Right lobe of liver (tissue), 4 donors: ENCODE results near the gene GUSB.

Source experiments
- POLR2A ChIP-seq: fragments of 450-650 bp; IDR thresholded peaks from one replicate; pipeline ENCODE4 v1.6.1; 2017; ENCODE audit warnings: antibody characterized with exemption, mild to moderate bottlenecking
- TF ChIP-seq, protein P1 (sequence below), 4 donors: fragments of 200-600 bp in 3 of 4; fragments of 450-650 bp in 1 of 4; IDR thresholded peaks; one replicate each; pipeline versions ENCODE4 v1.5.1 to v1.8.0; 2016 to 2022; ENCODE audit warnings: antibody characterized with exemption in 4 of 4, mild to moderate bottlenecking in 2 of 4
- donor health status: DM: no; HTN: no; CAD: no.
- donor health status: DM: no; HTN: no; CAD: no.
- donor health status: DM: no; HTN: yes; CAD: no.

DNA sequence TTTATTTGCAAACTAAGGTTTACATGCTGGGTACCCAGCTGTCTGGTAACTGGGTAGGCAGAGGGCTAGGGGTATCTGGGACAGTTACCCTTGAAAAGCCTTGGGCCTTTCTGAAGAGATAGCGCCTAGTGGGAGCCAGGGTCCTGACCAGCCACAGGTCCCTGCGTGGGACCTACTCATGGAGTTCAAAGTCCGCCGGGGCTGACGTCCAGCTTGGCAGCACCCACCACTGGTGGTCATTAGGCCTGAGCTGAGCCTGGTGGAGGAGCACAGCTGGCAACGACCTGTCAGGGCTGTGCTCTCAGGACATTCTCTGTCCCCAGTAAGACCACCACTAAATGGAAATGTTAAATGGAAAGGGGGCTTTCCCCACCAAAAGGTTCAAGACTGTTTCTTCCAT, 20.0 kb downstream of the GUSB start:
- TF ChIP-seq, protein P1, sequence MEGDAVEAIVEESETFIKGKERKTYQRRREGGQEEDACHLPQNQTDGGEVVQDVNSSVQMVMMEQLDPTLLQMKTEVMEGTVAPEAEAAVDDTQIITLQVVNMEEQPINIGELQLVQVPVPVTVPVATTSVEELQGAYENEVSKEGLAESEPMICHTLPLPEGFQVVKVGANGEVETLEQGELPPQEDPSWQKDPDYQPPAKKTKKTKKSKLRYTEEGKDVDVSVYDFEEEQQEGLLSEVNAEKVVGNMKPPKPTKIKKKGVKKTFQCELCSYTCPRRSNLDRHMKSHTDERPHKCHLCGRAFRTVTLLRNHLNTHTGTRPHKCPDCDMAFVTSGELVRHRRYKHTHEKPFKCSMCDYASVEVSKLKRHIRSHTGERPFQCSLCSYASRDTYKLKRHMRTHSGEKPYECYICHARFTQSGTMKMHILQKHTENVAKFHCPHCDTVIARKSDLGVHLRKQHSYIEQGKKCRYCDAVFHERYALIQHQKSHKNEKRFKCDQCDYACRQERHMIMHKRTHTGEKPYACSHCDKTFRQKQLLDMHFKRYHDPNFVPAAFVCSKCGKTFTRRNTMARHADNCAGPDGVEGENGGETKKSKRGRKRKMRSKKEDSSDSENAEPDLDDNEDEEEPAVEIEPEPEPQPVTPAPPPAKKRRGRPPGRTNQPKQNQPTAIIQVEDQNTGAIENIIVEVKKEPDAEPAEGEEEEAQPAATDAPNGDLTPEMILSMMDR (IDR thresholded peaks at IDR 0.05), result no peak
- TF ChIP-seq POLR2A, result no peak
